HG03139 (cell line): ENCODE results near the gene MYO19.
"Not testable (repeated sequence)": the region's sequence is repeated elsewhere in the genome, so short reads cannot be mapped to it uniquely, and the experiment has no call there.

Experiments
- ATAC-seq: cut with Tn5 transposase; IDR thresholded peaks from one replicate; pipeline ENCODE4 v1.9.1; 2021; ENCODE audit not compliant: unreplicated experiment

MYO19 gene

GRCh38 chr17:36533935-36534839 lies 481 bp downstream of the MYO19 start:
- ATAC-seq, result peak; percentile 10

DNA sequence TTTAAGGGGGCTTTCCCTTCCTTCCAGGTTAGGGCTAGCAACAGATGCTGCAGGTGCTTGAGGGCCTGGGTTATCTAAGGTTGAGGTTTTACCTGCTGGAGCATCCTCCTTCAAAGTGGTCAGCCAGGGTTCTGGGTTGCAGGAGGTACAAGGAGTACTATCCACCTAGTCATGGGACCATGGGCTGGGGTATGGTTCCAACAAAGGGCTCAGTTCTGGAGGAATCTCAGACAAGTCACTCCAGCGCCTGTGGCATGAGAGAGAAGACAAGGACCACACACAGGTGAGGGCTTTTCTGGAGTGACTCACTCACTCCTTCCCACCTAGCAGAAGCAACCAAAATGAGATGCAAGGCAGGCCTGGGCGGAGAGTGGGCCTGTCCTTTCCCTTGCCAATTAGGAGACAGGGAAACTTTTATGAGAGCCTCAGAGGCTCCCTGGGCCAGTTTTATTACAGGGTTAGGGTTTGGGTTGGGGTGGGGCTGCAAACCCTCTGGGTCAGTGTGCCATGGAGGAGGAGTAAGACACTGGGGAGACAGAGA lies 2.2 kb downstream of the MYO19 start:
- ATAC-seq, result no peak

GRCh38 chr17:36529121-36529520 lies 5.5 kb downstream of the MYO19 start:
- ATAC-seq, result no peak

- no peak for ATAC-seq
Observed at GRCh38 chr17:36527621-36528250, 6.9 kb downstream of the MYO19 start.

DNA sequence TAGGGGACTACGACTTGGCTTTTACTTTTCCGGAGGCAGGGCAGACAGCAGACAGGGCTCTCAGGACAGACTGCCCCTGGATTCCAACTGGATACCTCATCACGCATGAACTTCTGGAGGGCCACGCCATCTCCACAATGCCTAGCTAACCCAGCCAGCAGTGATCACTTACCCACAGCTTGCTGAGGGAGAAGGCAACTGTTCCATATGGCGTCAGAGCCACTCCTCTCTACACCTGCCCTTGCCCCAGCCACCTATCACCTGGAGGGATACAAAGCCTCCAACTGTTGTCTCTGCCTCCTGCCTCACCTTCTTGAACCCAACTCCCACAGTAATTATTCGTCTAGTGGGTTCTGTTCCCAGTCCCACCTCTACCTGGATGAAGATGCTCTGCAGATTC lies 8.8 kb downstream of the MYO19 start:
- ATAC-seq, result no peak

DNA sequence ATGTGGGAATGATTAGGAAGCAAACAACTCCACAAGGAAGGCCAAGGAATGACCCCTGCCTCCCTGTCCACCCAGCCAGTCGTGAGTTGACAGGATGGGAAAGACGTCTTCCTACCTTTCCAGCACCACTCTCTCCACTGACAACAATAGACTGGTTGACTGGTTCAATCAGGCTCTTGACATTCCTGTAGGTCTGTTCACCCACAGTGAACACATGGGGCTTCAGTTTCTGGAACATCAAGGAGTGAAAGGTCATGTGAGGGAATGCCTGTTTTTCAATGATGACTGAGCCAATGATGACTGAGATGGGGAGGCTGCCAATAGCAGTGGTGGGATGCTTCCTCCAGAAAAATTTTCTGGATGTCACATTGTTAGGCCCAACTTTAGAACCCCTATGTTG lies 9.6 kb downstream of the MYO19 start:
- no peak for ATAC-seq

DNA sequence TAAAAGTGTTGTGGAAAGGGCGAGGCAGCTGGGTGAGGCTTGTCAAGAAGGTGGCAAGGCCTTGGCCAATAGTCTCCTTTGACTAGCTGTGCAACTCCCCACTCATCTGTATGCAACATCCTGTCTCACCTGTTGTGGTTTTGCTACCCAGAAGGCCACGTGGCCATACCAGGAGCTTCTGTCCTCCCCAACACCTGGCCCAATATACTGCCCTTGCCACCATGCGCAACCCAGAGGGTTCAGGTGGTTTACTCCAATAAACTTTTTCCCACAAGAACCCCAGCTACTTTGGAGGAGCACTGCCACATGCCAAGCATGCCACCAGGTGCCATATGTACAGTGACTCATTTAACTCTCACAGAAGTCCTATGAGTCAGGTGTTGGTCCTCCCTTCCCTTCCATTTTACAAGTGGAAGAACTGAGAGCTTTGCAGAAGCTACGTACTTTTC lies 10.2 kb downstream of the MYO19 start:
- no peak for ATAC-seq

DNA sequence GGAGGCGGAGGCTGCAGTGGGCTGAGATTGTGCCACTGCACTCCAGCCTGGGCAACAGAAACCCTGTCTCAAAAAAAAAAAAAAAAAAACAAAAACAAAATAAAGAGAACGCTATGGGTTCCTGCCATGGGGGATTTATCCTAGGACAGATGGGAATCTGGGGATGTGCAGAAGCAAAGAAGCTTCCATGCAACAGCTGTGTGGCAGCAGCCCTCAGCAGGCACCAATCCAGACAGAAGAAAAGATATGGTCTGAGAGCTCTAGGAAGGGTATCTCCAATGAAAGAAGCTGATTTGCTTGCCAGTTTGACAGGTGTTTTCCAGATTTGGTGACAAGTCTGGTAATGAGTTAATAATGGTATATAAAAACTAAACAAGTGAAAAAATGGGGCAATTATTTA lies 11.6 kb downstream of the MYO19 start:
- ATAC-seq, result no peak

GRCh38 chr17:36515837-36516236 lies 18.8 kb downstream of the MYO19 start:
- ATAC-seq, result no peak

DNA sequence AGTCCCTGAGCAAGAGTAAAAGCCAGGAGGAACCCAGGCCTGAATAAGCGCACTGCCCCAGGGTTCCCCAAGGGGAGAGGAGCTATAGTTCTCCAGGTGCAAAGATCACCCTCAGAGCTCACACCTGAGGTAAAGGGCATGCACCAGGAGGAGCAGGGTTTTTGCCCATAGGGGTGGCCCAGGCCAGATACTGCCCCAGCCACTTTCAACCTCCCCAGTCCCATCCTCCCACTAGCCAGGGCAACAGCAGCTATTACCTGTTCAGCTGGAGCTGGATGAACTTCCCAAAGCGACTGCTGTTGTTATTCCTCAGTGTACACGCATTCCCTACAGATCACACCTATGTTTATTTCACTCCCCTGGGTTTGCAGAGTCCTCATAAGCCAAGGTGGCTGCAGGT lies 19.8 kb downstream of the MYO19 start:
- no peak for ATAC-seq

GRCh38 chr17:36512641-36513040 lies 22.0 kb downstream of the MYO19 start:
- ATAC-seq, result no peak

DNA sequence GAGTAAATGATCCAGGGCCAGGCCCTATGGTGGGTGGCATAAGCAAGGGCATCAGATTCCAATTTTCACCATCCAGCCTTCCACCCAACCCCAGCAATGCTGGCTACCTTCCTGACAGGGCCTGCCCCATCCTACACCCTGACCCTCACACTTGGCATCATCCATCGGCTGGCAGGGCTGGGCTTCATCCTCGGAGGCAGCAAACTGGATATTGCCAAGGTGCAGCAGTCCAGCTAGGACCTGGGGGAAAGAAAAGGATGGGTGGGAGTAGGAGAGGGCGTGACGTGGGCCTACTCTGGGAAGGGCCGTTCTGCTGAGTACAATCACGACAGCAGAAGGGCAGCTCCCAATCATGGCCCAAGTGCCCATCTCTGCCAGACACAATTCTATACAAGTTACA lies 23.5 kb downstream of the MYO19 start:
- no peak for ATAC-seq

DNA sequence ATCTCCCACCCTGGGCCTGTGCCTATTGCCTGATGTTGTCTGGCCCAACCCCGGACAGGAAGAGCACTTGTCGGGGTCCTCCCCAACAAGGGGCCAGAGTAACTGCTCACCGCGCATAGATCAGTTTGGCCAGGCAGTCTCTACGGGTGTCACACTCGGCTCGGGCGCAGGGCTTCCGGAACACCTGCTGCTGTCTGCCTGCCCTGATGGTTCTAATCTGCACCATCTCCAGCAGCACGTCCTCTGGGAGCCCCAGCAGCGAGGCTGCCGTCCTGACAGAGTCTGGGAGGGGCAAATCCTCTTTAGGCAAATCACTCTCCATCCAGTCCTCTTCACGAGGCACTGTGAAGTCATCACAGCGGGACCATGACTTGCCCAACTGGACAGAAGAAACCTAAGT lies 24.0 kb downstream of the MYO19 start:
- ATAC-seq, result no peak

DNA sequence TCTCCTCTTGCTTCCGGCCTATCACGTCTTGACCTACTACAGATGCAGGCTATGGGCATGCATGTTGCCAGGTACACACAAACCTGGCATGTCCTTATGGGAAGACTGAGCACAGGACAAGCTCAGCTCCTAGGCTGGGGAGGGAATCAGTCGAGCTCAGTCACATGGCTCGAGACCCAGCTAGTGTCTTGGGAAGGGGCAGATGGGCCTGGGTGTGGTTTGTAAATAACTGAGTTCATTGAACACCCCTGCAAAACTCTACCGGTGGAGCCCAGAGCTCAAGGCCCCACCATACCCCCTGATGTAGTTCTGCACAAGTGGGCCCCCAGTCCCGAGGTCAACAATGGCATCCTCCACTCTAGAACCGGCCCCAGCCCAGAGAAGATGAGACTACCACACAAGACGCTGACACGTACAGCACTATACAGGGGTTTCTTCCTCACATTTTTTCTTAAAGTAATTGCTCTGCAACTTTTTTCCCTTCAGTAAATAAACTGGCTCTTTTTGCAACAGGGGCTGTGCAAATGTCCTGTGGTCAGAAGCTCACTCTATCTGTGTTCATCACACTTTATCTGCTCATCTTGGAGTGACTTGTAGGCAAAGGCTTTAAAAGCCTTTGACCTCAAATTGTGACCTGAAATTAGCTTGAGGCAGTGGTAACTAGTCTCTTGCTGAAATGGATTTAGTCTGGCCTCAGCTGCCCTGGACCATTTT lies 25.2 kb downstream of the MYO19 start:
- no peak for ATAC-seq

DNA sequence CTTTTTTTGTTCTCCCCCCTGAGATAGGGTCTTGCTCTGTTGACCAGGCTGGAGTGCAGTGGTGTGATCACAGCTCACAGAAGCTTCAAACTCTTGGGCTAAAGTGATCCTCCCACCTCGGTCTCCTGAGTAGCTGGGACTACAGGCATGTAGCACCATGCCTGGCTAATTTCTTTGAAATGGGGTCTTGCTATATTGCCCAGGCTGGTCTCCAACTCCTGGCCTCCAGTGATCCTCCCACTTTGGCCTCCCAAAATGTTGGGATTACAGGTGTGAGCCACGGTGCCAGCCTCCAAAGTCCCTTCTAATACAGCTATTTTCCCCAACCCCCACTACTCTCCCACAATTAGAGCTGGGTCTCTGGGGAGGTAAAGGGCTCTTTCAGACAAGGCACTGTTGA lies 26.2 kb downstream of the MYO19 start:
- ATAC-seq, result not testable (repeated sequence)

DNA sequence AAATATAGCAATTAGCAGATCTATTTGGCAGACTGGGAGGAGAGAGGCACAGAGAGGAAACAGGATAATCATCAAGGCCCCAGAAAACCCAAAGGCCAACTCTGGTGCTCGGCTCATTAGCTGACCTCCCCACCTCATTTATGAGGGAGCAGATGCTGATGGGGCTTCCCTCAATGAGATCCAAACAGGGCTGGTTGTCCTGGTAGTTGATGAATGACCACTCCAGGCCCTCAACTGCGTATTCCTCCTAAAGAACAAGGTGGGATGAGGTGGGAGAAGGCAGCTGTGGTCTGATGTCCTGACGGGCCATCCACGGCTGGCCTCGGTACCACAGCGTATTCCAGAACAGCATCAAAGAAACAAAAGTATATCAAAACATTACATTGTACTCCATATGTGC lies 27.4 kb downstream of the MYO19 start:
- ATAC-seq, result no peak

- no peak for ATAC-seq
Observed at GRCh38 chr17:36506831-36507230, 27.8 kb downstream of the MYO19 start.

GRCh38 chr17:36506249-36506826 lies 28.3 kb downstream of the MYO19 start:
- ATAC-seq, result no peak

DNA sequence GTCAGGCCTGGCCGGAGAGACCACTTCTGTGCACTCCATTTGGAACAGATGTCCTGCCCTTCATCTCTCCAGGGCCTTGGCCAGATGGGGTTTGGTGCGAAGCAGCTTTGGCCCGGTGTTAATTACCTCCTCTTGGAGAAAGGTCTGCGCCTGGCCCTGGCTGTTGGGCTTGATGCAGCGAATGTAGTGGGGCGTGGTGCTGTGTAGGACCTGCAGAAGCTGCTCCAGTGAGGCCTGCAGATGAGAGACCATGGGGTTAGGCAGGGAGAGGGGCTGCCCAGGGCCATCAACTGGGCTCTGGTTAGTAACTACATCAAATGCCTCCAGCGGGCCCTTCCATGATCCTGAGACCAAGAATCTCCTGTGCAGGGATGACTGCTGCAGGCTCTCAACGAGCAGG lies 29.5 kb downstream of the MYO19 start:
- ATAC-seq, result no peak

DNA sequence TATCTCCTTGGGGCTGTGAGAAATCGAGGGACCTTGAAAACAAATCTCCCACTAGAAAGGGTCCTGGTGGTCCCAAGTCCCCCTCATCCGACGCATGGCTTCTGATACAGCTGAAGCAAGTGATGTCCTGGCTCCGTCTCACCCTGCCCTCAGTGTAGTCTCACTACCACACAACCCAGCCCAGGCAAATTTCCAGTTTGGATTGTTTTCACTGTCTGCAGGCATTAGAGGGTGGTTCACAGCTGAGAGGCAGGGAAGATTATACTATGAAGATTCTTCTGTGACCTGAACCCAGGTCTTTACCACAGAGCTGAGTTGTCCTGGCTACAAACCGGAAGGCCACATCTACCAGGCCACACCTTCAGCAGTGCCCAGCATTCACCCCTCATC lies 30.5 kb downstream of the MYO19 start:
- no peak for ATAC-seq

GRCh38 chr17:36503456-36504155 lies 31.1 kb downstream of the MYO19 start:
- ATAC-seq, result no peak
